HepG2 (cell line): ENCODE measurements around the gene TM9SF4. TPM values are rescaled to one million over a fixed set of nuclear protein-coding genes. Genes with fewer than 3 reads are reported as not detected.

Experiments
- ATF6 ChIP-seq: sonication (generic); formaldehyde crosslinking; conservative IDR thresholded peaks from 2 replicates; pipeline ENCODE4 v1.4.0; 2020; ENCODE audit warnings: missing genetic modification reagents
- CREM ChIP-seq, 2 experiments: sonication (generic) in 1 of 2; formaldehyde crosslinking in 1 of 2; IDR thresholded peaks; 2 replicates each; pipeline versions ENCODE4 v1.4.0 to v1.6.1; 2016 to 2020; ENCODE audit warnings: antibody characterized with exemption in 1 of 2, mild to moderate bottlenecking in 1 of 2, missing genetic modification reagents in 1 of 2
- DNMT3B ChIP-seq: conservative IDR thresholded peaks from 2 replicates; pipeline ENCODE4 v1.6.1; 2016; ENCODE audit warnings: missing biosample characterization, control low read depth
- FOXA3 ChIP-seq: IDR thresholded peaks from 2 replicates; pipeline ENCODE4 v1.6.1; 2016; ENCODE audit warnings: missing genetic modification reagents, missing compliant biosample characterization
- FOXP4 ChIP-seq: sonication (generic); formaldehyde crosslinking; IDR thresholded peaks from 2 replicates; pipeline ENCODE4 v1.4.0; 2020; ENCODE audit warnings: missing genetic modification reagents
- GATAD2A ChIP-seq: IDR thresholded peaks from 2 replicates; pipeline ENCODE4 v1.6.1; 2016
- MLLT10 ChIP-seq: sonication (generic); formaldehyde crosslinking; IDR thresholded peaks from 2 replicates; pipeline ENCODE4 v1.4.0; 2020; ENCODE audit warnings: missing genetic modification reagents
- NR2C2 ChIP-seq: sonication (generic); formaldehyde crosslinking; IDR thresholded peaks from 2 replicates; pipeline ENCODE4 v1.4.0; 2020; ENCODE audit warnings: missing genetic modification reagents, mild to moderate bottlenecking, moderate library complexity, borderline replicate concordance
- POGK ChIP-seq: sonication (generic); formaldehyde crosslinking; conservative IDR thresholded peaks from 2 replicates; pipeline ENCODE4 v1.8.0; 2022; ENCODE audit warnings: mild to moderate bottlenecking, moderate library complexity, missing genetic modification reagents
- ZBTB25 ChIP-seq: IDR thresholded peaks from 2 replicates; pipeline ENCODE4 v1.6.1; 2018; ENCODE audit warnings: missing genetic modification reagents
- ZNF101 ChIP-seq: sonication (generic); formaldehyde crosslinking; IDR thresholded peaks from 2 replicates; pipeline ENCODE4 v1.4.0; 2020; ENCODE audit warnings: mild to moderate bottlenecking, low read depth, missing genetic modification reagents, borderline replicate concordance
- ZNF142 ChIP-seq: sonication (generic); formaldehyde crosslinking; IDR thresholded peaks from 2 replicates; pipeline ENCODE4 v1.4.0; 2020; ENCODE audit warnings: missing genetic modification reagents
- ZNF264 ChIP-seq: sonication (generic); formaldehyde crosslinking; IDR thresholded peaks from 2 replicates; pipeline ENCODE4 v1.4.0; 2020; ENCODE audit warnings: missing genetic modification reagents
- ZNF468 ChIP-seq: sonication (generic); formaldehyde crosslinking; IDR thresholded peaks from 2 replicates; pipeline ENCODE4 v1.8.0; 2022; ENCODE audit warnings: mild to moderate bottlenecking, moderate library complexity, missing genetic modification reagents
- ZNF569 ChIP-seq: sonication (generic); formaldehyde crosslinking; IDR thresholded peaks from 2 replicates; pipeline ENCODE4 v1.5.0; 2020; ENCODE audit warnings: mild to moderate bottlenecking, missing genetic modification reagents, moderate library complexity, borderline replicate concordance
- polyA plus RNA-seq, 8 experiments: library from polyadenylated mRNA; depleted of rRNA in 3 of 8; stranded (reverse) in 7 of 8; unstranded in 1 of 8; fragments of >200 nt; fragmentation: Illumina TruSeq in 4 of 8; extraction: Trizol in 4 of 8; gene quantifications; 2 replicates each; pipeline versions ENCODE4 v1.2.1 to v1.2.3, GENCODE V29; 2011 to 2016; ENCODE audit warnings: low read depth in 4 of 8, missing spikeins in 1 of 8, mixed read lengths in 1 of 8; ENCODE audit not compliant: insufficient read depth in 1 of 8
- total RNA-seq, 5 experiments: library from RNA; depleted of rRNA; stranded (reverse); fragments of >200 nt; fragmentation: Illumina TruSeq; extraction: Trizol; gene quantifications; 2 replicates each; pipeline ENCODE4 v1.2.3, GENCODE V29; 2016; ENCODE audit warnings: low read depth in 1 of 5

Gene TM9SF4
- total and polyA plus RNA-seq, 2 of the 13 experiments (the other 11 are each of a cell fraction or from before 2014, with no cell fraction given), result 53.5 to 171 TPM

GRCh38 chr20:32079655-32080109 lies 29.8 kb upstream of the TM9SF4 start (continued):
- TF ChIP-seq ZNF142, result 0 out of 2 replicates have a peak, but pooled peaks have one; percentile 51
- peak; percentile 40; the same call in 1 of the 2 replicates for TF ChIP-seq FOXA3
- TF ChIP-seq DNMT3B (CRISPR knock-in tag), result no peak
- TF ChIP-seq CREM (IDR thresholded peaks at IDR 0.05), result no peak
- no peak for TF ChIP-seq CREM (CRISPR knock-in tag; IDR thresholded peaks at IDR 0.05)
- TF ChIP-seq ZNF264, result peak; percentile 39; the same call in 1 of the 2 replicates
- TF ChIP-seq MLLT10 (CRISPR knock-in tag), result no peak
- TF ChIP-seq POGK, result peak; percentile 54; the same call in 1 of the 2 replicates
- peak; percentile 63 for TF ChIP-seq GATAD2A
- TF ChIP-seq ZNF468 (CRISPR knock-in tag), result no peak
- TF ChIP-seq ATF6 (CRISPR knock-in tag), result no peak
- no peak for TF ChIP-seq ZBTB25 (CRISPR knock-in tag)
- peak; percentile 76 for TF ChIP-seq NR2C2 (CRISPR knock-in tag)
- peak; percentile 54 for TF ChIP-seq FOXP4 (CRISPR knock-in tag)
- TF ChIP-seq ZNF101 (CRISPR knock-in tag), result no peak
- TF ChIP-seq ZNF569 (CRISPR knock-in tag), result no peak
